ENCODE data around the gene SUPT3H.

DNA sequence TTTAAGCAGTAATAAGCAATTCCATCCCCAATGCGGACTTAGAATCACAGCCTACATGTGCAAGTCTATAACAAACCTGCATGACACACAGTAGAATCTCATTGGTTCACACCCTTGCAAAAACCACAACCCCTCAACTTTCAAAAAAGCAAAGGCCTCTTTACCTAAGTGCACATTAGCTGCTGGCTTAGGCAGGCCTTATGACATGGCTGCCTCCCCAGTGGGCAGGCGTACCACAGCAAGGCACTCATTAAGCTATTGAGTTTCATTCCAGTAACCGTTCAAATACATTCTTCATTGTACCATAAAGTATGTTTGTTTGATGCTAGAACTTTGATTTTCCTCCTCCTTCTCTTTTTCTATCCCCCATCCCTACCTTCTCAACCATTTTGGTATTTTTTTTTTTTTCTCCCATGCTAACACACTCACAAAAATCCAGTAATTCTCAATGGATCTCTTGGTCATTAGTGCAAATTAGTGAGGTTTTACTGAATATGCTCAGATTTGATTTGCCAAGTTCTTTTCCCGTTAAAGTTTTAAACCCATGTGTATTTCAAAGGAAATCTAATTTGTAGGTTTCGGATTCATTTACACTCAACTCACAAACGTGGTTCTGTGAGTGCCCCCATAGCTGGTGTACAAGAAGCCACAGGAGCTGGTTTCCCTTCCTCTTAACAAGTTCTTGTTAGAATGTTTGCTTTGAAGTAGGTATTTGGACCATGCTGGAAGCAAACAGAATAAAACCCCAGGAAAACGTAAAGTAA is 510.0 kb downstream of the SUPT3H start:
- TF ChIP-seq, protein P1, sequence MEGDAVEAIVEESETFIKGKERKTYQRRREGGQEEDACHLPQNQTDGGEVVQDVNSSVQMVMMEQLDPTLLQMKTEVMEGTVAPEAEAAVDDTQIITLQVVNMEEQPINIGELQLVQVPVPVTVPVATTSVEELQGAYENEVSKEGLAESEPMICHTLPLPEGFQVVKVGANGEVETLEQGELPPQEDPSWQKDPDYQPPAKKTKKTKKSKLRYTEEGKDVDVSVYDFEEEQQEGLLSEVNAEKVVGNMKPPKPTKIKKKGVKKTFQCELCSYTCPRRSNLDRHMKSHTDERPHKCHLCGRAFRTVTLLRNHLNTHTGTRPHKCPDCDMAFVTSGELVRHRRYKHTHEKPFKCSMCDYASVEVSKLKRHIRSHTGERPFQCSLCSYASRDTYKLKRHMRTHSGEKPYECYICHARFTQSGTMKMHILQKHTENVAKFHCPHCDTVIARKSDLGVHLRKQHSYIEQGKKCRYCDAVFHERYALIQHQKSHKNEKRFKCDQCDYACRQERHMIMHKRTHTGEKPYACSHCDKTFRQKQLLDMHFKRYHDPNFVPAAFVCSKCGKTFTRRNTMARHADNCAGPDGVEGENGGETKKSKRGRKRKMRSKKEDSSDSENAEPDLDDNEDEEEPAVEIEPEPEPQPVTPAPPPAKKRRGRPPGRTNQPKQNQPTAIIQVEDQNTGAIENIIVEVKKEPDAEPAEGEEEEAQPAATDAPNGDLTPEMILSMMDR (conservative IDR thresholded peaks at IDR 0.05), result no peak
- no peak for TF ChIP-seq ZFX (IDR thresholded peaks at IDR 0.05)
